HG02642 (cell line): ENCODE data around the gene ANKRD16.
"Not testable (repeated sequence)": the region's sequence is repeated elsewhere in the genome, so short reads cannot be mapped to it uniquely, and the experiment has no call there.

ENCODE experiments used
- ATAC-seq: cut with Tn5 transposase; IDR thresholded peaks from one replicate; pipeline ENCODE4 v1.9.1; 2021; ENCODE audit warnings: mild to moderate bottlenecking; ENCODE audit not compliant: unreplicated experiment, poor library complexity

ANKRD16 gene

DNA sequence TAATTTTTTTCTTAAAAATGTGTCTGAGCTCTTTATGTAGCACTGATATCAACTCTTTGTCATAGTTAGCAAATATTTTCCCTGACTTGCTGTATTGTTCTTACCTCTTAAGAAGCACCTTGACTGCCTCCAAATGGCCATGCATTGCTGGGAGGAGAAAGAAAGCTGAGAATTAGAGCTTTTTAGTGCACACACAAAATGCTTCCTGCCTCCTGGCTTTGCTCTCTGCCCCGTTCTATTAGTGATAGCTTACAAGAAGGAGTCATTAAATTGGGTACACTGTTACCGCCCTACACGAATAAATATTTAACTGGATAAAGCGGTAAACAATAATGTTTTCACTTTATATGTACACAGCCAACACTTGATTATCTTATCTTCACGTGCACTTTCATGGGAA lies 4.1 kb downstream of the ANKRD16 start:
- ATAC-seq = no peak

DNA sequence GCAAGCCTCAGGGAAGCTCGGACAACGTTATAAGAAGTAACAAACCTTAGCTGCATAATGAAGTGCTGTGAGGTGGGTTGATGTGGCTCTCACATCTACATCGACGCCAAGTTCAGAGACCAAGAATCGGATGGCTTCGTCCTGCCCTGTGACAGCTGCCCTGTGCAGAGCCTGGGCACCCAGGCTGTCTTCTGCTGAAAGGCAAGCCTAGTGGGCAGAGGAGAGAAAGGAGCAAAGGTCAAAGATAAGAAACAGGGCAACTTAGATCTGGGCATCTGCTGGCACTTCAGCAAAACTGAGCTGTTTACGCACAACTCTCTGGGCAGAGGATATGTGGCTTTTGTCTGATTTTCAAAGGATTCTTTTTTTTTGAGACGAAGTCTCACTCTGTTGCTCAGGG lies 6.7 kb downstream of the ANKRD16 start:
- no peak for ATAC-seq

GRCh38 chr10:5877041-5877440 lies 12.7 kb downstream of the ANKRD16 start:
- ATAC-seq = not testable (repeated sequence)

GRCh38 chr10:5876181-5876768 lies 13.4 kb downstream of the ANKRD16 start:
- ATAC-seq = no peak

GRCh38 chr10:5873515-5873995 lies 16.1 kb downstream of the ANKRD16 start:
- peak; percentile 46 for ATAC-seq

GRCh38 chr10:5871596-5871995 lies 18.1 kb downstream of the ANKRD16 start:
- no peak for ATAC-seq

GRCh38 chr10:5869156-5869555 lies 20.5 kb downstream of the ANKRD16 start:
- ATAC-seq = no peak

DNA sequence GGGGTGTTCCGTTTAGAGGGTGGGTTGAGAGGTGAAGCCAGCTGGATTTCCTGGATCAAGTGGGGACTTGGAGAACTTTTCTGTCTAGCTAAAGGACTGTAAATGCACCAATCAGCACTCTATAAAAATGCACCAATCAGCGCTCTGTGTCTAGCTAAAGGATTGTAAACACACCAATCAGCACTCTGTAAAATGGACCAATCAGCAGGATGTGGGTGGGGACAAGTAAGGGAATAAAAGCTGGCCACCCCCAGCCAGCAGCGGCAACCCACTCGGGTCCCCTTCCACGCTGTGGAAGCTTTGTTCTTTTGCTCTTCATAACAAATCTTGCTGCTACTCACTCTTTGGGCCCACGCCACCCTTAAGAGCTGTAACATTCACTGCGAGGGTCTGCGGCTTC lies 21.3 kb downstream of the ANKRD16 start:
- not testable (repeated sequence) for ATAC-seq

DNA sequence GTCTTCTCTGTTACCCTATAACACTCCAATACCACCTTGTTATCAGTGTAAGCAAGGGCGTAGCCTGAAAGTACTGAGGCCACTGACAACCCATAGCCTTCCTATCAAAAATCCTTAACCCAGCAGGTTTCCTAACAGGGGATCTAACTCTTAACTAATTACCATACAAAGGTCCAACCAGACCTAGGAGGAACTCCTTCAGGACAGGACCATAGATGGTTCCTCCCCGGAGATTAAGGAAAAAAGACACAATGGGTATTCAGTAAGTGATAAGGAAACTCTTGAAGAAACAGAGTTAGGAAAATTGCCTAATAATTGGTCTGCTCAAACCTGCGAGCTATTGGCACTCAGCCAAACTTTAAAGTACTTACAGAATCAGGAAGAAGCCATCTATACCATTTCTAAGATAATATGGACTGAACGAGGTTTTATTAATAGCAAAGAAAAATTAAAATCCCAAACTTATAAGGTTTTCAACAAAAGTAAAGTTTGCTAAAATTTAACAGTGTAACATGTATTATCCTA lies 22.5 kb downstream of the ANKRD16 start:
- not testable (repeated sequence) for ATAC-seq

- not testable (repeated sequence) for ATAC-seq
Observed at GRCh38 chr10:5866451-5867081, 23.1 kb downstream of the ANKRD16 start.

DNA sequence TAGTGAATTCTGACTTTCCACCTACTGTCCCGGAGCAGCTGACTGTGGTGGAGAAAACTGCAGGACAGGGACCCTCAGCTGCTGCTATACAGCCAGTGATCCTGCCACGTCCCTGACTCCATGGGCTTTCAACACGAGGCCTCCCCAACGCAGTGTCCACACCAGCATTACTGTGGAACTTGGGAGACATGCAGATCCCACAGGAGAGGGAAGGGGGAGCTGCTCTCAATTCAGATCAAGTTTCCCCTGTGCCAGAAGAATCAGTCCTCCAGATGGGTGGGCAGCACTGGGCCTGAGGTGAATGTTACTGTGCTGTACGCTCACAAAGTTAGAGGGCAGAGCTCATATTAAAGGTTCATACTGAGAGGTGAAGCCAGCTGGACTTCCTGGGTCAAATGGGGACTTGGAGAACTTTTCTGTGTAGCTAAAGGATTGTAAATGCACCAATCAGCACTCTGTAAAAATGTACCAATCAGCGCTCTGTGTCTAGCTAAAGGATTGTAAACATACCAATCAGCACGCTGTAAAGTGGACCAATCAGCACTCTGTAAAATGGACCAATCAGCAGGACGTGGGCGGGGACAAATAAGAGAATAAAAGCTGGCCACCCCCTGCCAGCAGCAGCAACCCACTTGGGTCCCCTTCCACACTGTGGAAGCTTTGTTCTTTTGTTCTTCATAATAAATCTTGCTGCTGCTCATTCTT lies 26.6 kb downstream of the ANKRD16 start:
- not testable (repeated sequence) for ATAC-seq

DNA sequence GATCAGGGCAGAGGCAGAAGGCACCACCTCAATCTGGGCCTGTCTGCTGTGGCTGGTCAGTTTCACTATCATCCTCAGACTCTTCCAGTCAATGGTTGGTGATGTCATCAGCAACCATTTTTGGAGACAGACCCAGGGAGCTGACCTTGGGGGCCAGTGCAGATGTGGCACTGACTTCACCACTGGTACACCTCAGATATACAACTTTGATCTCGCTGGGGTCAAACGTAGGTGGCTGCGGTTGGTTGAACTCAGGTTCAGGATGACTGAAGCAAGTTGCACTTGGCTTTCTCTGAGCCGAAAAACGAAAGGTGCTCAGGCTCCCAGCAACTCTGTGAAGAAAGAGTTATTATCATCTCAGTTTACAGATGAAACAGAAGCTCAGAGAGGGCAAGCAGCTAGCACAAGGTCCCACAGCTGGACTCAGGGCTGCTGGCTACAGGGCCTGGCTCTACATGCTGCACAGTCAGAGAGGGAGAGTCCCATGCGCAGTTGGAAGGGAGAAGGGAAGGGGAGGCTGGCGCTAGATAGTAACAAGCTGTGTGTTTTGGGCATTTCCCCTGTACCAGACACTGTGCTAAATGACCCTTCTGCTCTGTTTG lies 27.2 kb downstream of the ANKRD16 start:
- ATAC-seq = peak; percentile 96

GRCh38 chr10:5860066-5860465 lies 29.6 kb downstream of the ANKRD16 start:
- no peak for ATAC-seq

DNA sequence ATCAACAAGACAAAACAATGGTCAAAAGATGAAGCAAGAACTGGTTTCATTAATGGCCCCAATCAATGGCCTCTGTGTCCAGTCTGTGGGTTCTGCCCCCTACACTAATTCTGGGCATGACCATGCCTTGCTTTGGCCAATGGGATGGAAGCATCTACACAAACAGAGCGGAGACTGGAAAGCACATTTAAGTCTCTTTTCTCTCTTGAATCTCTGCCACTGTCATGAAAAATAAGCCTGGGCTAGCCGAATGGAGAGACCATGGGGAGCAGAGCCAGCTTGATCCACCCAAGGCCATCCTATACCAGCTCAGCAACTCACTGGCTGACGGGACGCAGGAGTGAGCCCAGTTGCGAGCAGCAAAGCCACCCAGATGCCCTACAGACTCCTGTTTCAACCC lies 30.9 kb downstream of the ANKRD16 start:
- ATAC-seq = no peak

GRCh38 chr10:5856701-5857004 lies 33.0 kb downstream of the ANKRD16 start:
- ATAC-seq = no peak

DNA sequence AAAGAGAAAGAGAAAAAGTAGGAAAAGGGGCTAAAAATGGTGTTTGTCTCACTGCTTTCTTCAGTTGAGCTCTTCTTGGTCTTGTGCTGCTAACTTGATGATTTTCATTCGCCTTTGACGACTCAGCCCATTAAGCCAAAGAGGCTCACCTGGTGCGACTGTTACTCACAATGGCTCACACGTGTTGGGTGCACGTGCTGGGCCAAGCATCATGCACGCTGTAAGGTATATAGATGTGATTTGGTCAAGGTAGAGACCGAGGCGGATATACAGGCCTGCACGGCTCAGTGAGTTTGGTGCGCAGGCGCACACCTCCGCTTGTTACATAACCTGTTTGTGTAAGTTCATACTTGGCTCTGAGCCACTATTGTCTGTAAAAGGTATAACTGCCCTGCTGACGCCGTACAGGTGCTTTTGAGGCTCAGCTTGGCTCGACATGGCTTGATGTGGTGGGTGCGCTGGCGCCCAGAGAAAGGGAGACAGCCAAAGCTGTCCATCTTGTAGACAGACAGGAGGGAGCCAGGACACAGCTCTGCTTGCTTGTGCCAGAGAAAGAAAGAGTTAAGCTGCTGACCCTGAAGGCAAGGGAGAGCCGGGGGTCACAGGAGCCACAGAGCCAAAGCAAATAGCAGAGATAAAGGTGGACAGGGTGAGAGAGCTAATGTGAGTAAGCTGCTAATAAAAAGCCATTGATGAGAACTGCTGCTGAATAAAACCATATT lies 33.6 kb downstream of the ANKRD16 start:
- ATAC-seq = no peak

DNA sequence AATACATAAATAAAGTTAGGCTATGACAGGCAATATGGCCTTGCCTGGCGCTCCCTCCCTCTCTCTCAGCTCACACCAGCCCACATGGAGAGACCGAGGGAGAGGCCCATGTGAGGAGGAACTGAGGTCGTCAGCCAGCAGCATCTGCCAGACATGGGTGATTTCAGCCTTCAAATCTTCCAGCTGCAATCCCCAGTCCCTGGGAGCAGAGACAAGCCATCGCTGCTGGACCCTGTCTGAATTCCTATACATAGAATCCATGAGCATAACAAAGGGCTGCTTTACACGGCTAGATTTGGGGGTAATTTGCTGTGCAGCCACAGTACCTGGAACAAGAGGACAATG lies 35.6 kb downstream of the ANKRD16 start:
- ATAC-seq = no peak

DNA sequence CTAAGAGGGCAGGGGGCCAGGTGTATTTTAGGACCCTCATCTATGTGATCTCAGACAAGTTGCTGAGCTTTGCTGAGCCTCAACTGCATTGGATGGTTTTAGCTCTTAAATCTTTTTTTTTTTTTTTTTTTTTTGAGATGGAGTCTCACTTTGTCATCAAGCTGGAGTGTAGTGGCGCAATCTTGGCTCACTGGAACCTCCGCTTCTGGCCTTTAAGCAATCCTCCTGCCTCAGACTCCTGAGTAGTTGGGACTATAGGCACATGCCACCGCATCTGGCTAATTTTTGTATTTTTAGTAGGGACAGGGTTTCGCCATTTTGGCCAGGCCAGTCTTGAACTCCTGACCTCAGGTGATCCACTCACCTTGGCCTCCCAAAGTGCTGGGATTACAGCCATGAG lies 43.0 kb downstream of the ANKRD16 start:
- ATAC-seq = not testable (repeated sequence)

GRCh38 chr10:5844345-5845055 lies 45.2 kb downstream of the ANKRD16 start:
- ATAC-seq = no peak
